Endodermal cell (in vitro differentiated cells): ENCODE data around the gene BNC2. TPM values are rescaled to one million over a fixed set of nuclear protein-coding genes. Genes with fewer than 3 reads are reported as not detected.
"Not testable (repeated sequence)": the region's sequence is repeated elsewhere in the genome, so short reads cannot be mapped to it uniquely, and the experiment has no call there.

Experiments
- DNase-seq: peaks from one replicate; pipeline ENCODE4 v3.0.0-alpha.2; 2017
- H3K27ac ChIP-seq: 2 replicates; pipeline ENCODE4 v1.5.1; 2013; ENCODE audit warnings: mild to moderate bottlenecking, low read depth, low read length, moderate library complexity
- H3K27me3 ChIP-seq: 2 replicates; pipeline ENCODE4 v1.6.1; 2013; ENCODE audit warnings: mild to moderate bottlenecking, low read length, moderate library complexity; ENCODE audit not compliant: insufficient read depth, control insufficient read depth, poor library complexity, severe bottlenecking
- H3K36me3 ChIP-seq: 2 replicates; pipeline ENCODE4 v1.7.0; 2013; ENCODE audit warnings: mild to moderate bottlenecking, low read length, moderate library complexity; ENCODE audit not compliant: control insufficient read depth, insufficient read depth
- H3K4me1 ChIP-seq: one replicate; pipeline ENCODE4 v1.7.0; 2013; ENCODE audit warnings: low read length; ENCODE audit not compliant: control insufficient read depth, insufficient read depth
- H3K4me3 ChIP-seq: 2 replicates; pipeline ENCODE4 v1.5.1; 2013; ENCODE audit warnings: mild to moderate bottlenecking, low read length, moderate library complexity
- H3K9ac ChIP-seq: 2 replicates; pipeline ENCODE4 v1.6.1; 2013; ENCODE audit warnings: mild to moderate bottlenecking, low read length, moderate library complexity; ENCODE audit not compliant: poor library complexity, severe bottlenecking; ENCODE audit errors: extremely low read depth
- H3K9me3 ChIP-seq: 2 replicates; pipeline ENCODE4 v1.6.1; 2013; ENCODE audit warnings: mild to moderate bottlenecking, low read length, moderate library complexity; ENCODE audit not compliant: control insufficient read depth
- H3K27ac Mint-ChIP-seq: 2 replicates; pipeline ENCODE4 v1.8.0; 2020; ENCODE audit warnings: mixed read lengths
- H3K27me3 Mint-ChIP-seq: 2 replicates; pipeline ENCODE4 v1.8.0; 2021; ENCODE audit warnings: mild to moderate bottlenecking, mixed read lengths; ENCODE audit not compliant: insufficient read depth
- H3K36me3 Mint-ChIP-seq: 2 replicates; pipeline ENCODE4 v1.8.0; 2020; ENCODE audit warnings: low read depth, mixed read lengths
- H3K4me1 Mint-ChIP-seq: 2 replicates; pipeline ENCODE4 v1.8.0; 2020; ENCODE audit warnings: mixed read lengths
- H3K4me3 Mint-ChIP-seq: 2 replicates; pipeline ENCODE4 v1.8.0; 2020; ENCODE audit warnings: mild to moderate bottlenecking, moderate library complexity, mixed read lengths
- H3K9me3 Mint-ChIP-seq: 2 replicates; pipeline ENCODE4 v1.8.0; 2020; ENCODE audit warnings: mild to moderate bottlenecking, mixed read lengths
- CTCF ChIP-seq: fragments of 200-600 bp; sonication (generic); conservative IDR thresholded peaks from 2 replicates; pipeline ENCODE4 v1.5.0; 2021; ENCODE audit warnings: antibody characterized with exemption, mild to moderate bottlenecking
- WGBS, 2 experiments: methylation state at CpG; one replicate each; pipeline versions ENCODE4 v1.1.5 to v1.1.7; 2013; ENCODE audit warnings: missing lambda C conversion rate in 2 of 2, mixed read lengths in 1 of 2; ENCODE audit not compliant: insufficient coverage in 1 of 2, insufficient read length in 1 of 2; 5-methylcytosine and 5-hydroxymethylcytosine counted together
- total RNA-seq, 2 donors: library from RNA; stranded (reverse); fragmentation: NEBNext Ultra II Directional in 1 of 2; extraction: Animal tissue kit (Norgen Biotek cat#: 25700) in 1 of 2; gene quantifications; 2 replicates in 1 of 2; 3 replicates in 1 of 2; pipeline ENCODE4 v1.2.1, GENCODE V29; 2021

Gene BNC2
- total RNA-seq, 2 donors from 2014 or later: 3.0 to 10.5 TPM

GRCh38 chr9:16442622-16443021, 427.8 kb downstream of the BNC2 start:
- WGBS, 2 experiments: 70 to 72% methylated on average over 4 to 8 of the region's 8 CpGs
- peak; percentile 79 for DNase-seq

GRCh38 chr9:16441791-16442190, 428.7 kb downstream of the BNC2 start:
- Histone ChIP-seq H3K36me3 (no peaks in the 10 kb centered on the region), H3K27ac (no peak overlapping the region), H3K9ac (no peak overlapping the region), H3K27me3 (no peaks in the 10 kb centered on the region), H3K4me1 (peaks cover 3% of the 10 kb centered on the region), H3K4me3 (no peak overlapping the region), H3K9me3 (no peaks in the 10 kb centered on the region)
- TF ChIP-seq CTCF: no peak
- no peaks in the 10 kb centered on the region for H3K27me3 Mint-ChIP-seq
- H3K9me3 Mint-ChIP-seq: no peaks in the 10 kb centered on the region
- H3K36me3 Mint-ChIP-seq: no peaks in the 10 kb centered on the region
- DNase-seq: no peak
- H3K4me3 Mint-ChIP-seq: no peak overlapping the region
- 87% methylated on average over 4 of the region's 4 CpGs; no CpG with 5 or more reads in 1 of the 2 experiments for WGBS, 2 experiments
- no peak overlapping the region for H3K27ac Mint-ChIP-seq
- peaks cover 1% of the 10 kb centered on the region for H3K4me1 Mint-ChIP-seq

More at GRCh38 chr9:16442622-16443021, 427.8 kb downstream of the BNC2 start:
- H3K4me3 Mint-ChIP-seq: no peak overlapping the region
- Histone ChIP-seq H3K27ac (no peak overlapping the region), H3K4me1 (peaks cover 3% of the 10 kb centered on the region), H3K36me3 (no peaks in the 10 kb centered on the region), H3K27me3 (no peaks in the 10 kb centered on the region), H3K4me3 (no peak overlapping the region), H3K9me3 (no peaks in the 10 kb centered on the region), H3K9ac (no peak overlapping the region)
- H3K4me1 Mint-ChIP-seq: peaks cover 1% of the 10 kb centered on the region
- no peak overlapping the region for H3K27ac Mint-ChIP-seq
- TF ChIP-seq CTCF: no peak
- H3K27me3 Mint-ChIP-seq: no peaks in the 10 kb centered on the region
- no peaks in the 10 kb centered on the region for H3K9me3 Mint-ChIP-seq
- H3K36me3 Mint-ChIP-seq: no peaks in the 10 kb centered on the region

GRCh38 chr9:16438831-16439230, 431.6 kb downstream of the BNC2 start:
- WGBS, 2 experiments: 93 to 98% methylated on average over 5 to 6 of the region's 6 CpGs
- not testable (repeated sequence) for H3K4me1 ChIP-seq, DNase-seq, H3K27ac Mint-ChIP-seq, H3K27ac ChIP-seq, H3K4me3 Mint-ChIP-seq, H3K4me1 Mint-ChIP-seq, H3K9ac ChIP-seq, H3K9me3 ChIP-seq, H3K9me3 Mint-ChIP-seq, H3K36me3 Mint-ChIP-seq, H3K27me3 Mint-ChIP-seq, H3K27me3 ChIP-seq, H3K36me3 ChIP-seq, H3K4me3 ChIP-seq

- Mint-ChIP-seq H3K4me1 (peaks cover 11% of the 10 kb centered on the region), H3K27me3 (peaks cover 13% of the 10 kb centered on the region), H3K9me3 (no peaks in the 10 kb centered on the region), H3K36me3 (no peaks in the 10 kb centered on the region), H3K27ac (no peak overlapping the region), H3K4me3 (no peak overlapping the region)
- peak; percentile 58 for TF ChIP-seq CTCF
- H3K4me3 ChIP-seq: no peak overlapping the region
- no peaks in the 10 kb centered on the region for H3K36me3 ChIP-seq
- 93 to 97% methylated on average over 8 to 10 of the region's 10 CpGs for WGBS, 2 experiments
- no peaks in the 10 kb centered on the region for H3K9me3 ChIP-seq
- no peak overlapping the region for H3K9ac ChIP-seq
- H3K27me3 ChIP-seq: no peaks in the 10 kb centered on the region
- H3K4me1 ChIP-seq: peaks cover 2% of the 10 kb centered on the region
- no peak for DNase-seq
- no peak overlapping the region for H3K27ac ChIP-seq
These were observed 433.9 kb downstream of the BNC2 start for GRCh38 chr9:16436545-16436944.
